ENCODE measurements around the gene CDHR2. TPM values are rescaled to one million over a fixed set of nuclear protein-coding genes. Genes with fewer than 3 reads are reported as not detected.

Gene CDHR2
- total and polyA plus RNA-seq, 3 donors from 2014 or later = 32.0 to 60.5 (median 39.8) TPM

DNA sequence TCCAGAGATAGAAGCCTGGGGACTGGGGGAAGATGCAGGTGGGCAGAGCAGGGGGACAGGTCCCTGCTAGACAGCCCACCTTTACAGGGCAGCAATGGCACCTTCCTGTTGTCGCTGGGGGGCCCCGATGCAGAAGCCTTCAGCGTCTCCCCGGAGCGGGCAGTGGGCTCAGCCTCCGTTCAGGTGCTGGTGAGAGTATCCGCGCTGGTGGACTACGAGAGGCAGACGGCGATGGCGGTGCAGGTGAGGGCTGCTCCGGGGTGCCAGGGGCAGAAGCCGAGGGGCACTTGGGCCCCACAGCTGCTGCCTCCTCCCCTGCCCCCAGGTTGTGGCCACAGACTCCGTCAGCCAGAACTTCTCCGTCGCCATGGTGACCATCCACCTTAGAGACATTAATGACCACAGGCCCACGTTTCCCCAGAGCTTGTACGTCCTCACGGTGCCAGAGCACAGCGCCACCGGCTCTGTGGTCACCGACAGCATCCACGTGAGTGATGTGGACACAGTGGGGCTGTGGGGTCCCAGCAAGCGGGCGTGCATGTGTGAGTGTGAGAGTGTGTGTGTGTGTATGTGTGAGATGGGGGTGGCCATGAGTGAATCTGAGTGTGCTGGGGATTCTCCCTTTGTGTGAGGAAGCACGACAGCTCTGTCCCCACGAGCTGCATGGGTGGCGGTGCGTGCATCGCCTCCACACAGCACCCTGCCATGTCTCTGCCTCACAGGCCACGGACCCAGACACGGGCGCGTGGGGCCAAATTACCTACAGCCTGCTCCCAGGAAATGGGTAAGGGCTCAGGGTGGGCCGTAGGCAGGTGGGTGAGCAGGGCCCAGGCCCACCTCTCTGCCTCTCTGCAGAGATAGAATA is 28.4 kb downstream of the CDHR2 start:
- H3K27me3 ChIP-seq = no peaks in the 10 kb centered on the region
- TF ChIP-seq POLR2A (IDR thresholded peaks at IDR 0.05) (no peak), CTCF (IDR thresholded peaks at IDR 0.05) (no peak)
- DNase-seq = no peak
- 82 to 83% methylated on average over 20 to 35 of the region's 36 CpGs for WGBS, 2 donors
- H3K4me1 ChIP-seq = no peaks in the 10 kb centered on the region
- H3K9me3 ChIP-seq = no peaks in the 10 kb centered on the region
- intact Hi-C loops (cut with DNase I; ENCODE audit: low total_unique reads) = no loop called here
- H3K27ac ChIP-seq = no peak overlapping the region
- no peaks in the 10 kb centered on the region for H3K36me3 ChIP-seq (ENCODE audit: low read depth, missing control alignments)
- H3K4me3 ChIP-seq = no peak overlapping the region

DNA sequence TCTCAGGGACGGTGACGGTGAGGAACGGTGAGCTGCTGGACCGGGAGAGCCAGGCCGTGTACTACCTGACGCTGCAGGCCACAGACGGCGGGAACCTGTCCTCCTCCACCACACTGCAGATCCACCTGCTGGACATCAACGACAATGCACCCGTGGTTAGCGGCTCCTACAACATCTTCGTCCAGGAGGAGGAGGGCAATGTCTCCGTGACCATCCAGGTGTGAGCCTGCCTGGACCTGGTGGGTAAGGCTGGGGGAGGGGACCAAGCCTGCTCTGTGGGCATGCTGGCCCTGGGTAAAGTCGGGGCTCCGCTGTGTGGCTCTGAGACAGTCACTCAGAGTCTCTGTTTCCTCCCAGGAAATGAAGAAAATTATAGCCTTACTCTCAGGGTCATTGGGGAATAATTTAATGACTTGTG is 29.3 kb downstream of the CDHR2 start:
- no peaks in the 10 kb centered on the region for H3K36me3 ChIP-seq (ENCODE audit: low read depth, missing control alignments)
- TF ChIP-seq CTCF (IDR thresholded peaks at IDR 0.05) (peak in 2 of 3 experiments; percentile 39 to 59), POLR2A (IDR thresholded peaks at IDR 0.05) (no peak)
- no peak overlapping the region for H3K27ac ChIP-seq
- intact Hi-C loops (cut with DNase I; ENCODE audit: low total_unique reads) = no loop called here
- H3K27me3 ChIP-seq = no peaks in the 10 kb centered on the region
- H3K4me3 ChIP-seq = no peak overlapping the region
- WGBS, 2 donors = 34 to 56% methylated on average over 14 to 15 of the region's 15 CpGs
- H3K4me1 ChIP-seq = no peaks in the 10 kb centered on the region
- peak; percentile 80 for DNase-seq
- no peaks in the 10 kb centered on the region for H3K9me3 ChIP-seq

- Histone ChIP-seq H3K36me3 (ENCODE audit: low read depth, missing control alignments) (no peaks in the 10 kb centered on the region), H3K4me3 (no peak overlapping the region), H3K27me3 (no peaks in the 10 kb centered on the region), H3K4me1 (no peaks in the 10 kb centered on the region), H3K27ac (no peak overlapping the region), H3K9me3 (no peaks in the 10 kb centered on the region)
- WGBS, 2 donors = 57 to 73% methylated on average over 3 to 4 of the region's 4 CpGs
- intact Hi-C loops (cut with DNase I; ENCODE audit: low total_unique reads) = no loop called here
- TF ChIP-seq CTCF (IDR thresholded peaks at IDR 0.05) = no peak
- no peak for TF ChIP-seq POLR2A (IDR thresholded peaks at IDR 0.05)
- no peak for DNase-seq
Observed at GRCh38 chr5:176579323-176579722, 30.2 kb downstream of the CDHR2 start.

GRCh38 chr5:176581361-176581760 is 32.2 kb downstream of the CDHR2 start:
- TF ChIP-seq POLR2A (IDR thresholded peaks at IDR 0.05) (no peak), CTCF (IDR thresholded peaks at IDR 0.05) (no peak)
- intact Hi-C loops (cut with DNase I; ENCODE audit: low total_unique reads) = no loop called here

DNA sequence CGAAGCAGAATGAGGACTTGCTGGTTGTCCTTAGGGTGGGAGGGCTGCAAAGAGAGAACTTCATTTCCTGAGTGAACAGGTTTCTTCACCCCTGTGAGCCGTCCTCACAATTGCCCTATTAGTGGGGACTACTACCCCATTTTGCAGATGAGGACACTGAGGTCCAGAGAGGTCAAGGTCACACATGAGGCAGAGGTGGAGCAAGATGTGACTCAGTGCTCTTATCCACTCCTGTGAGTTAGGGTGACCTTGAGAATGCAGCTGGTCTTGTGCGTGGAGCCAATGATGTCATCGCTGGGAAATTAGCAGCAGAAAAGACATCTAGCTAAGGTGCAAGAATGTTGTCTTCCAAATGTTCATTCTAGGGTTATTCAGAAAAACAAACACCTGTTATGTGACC is 33.9 kb downstream of the CDHR2 start:
- H3K36me3 ChIP-seq (ENCODE audit: low read depth, missing control alignments) = no peaks in the 10 kb centered on the region
- no peak overlapping the region for H3K27ac ChIP-seq
- TF ChIP-seq CTCF (IDR thresholded peaks at IDR 0.05) (no peak), POLR2A (IDR thresholded peaks at IDR 0.05) (no peak)
- no peaks in the 10 kb centered on the region for H3K4me1 ChIP-seq
- H3K27me3 ChIP-seq = no peaks in the 10 kb centered on the region
- H3K9me3 ChIP-seq = no peaks in the 10 kb centered on the region
- H3K4me3 ChIP-seq = no peak overlapping the region
- DNase-seq = no peak
- intact Hi-C loops (cut with DNase I; ENCODE audit: low total_unique reads) = no loop called here
- WGBS, 2 donors = 60 to 69% methylated on average over 4 of the region's 4 CpGs

More at GRCh38 chr5:176581361-176581760, 32.2 kb downstream of the CDHR2 start:
- Histone ChIP-seq H3K4me3 (no peak overlapping the region), H3K4me1 (no peaks in the 10 kb centered on the region), H3K27me3 (no peaks in the 10 kb centered on the region), H3K9me3 (no peaks in the 10 kb centered on the region), H3K27ac (no peak overlapping the region), H3K36me3 (ENCODE audit: low read depth, missing control alignments) (no peaks in the 10 kb centered on the region)
- 94 to 100% methylated on average over 2 to 12 of the region's 12 CpGs for WGBS, 2 donors
- no peak for DNase-seq

Data from testis (tissue), 3 donors.